Thymus (tissue), 11 donors: ENCODE results near the gene CDH4. TPM values are rescaled to one million over a fixed set of nuclear protein-coding genes. Genes with fewer than 3 reads are reported as not detected.

Source experiments
- DNase-seq, 9 donors: peaks; one replicate each; pipeline ENCODE4 v3.0.0-alpha.2; 2013; ENCODE audit warnings: low spot score in 9 of 9, low read depth in 6 of 9, missing footprints in 1 of 9
- H3K27ac ChIP-seq, 2 donors: one replicate each; pipeline ENCODE4 v1.5.1; 2013; ENCODE audit warnings: control low read depth in 1 of 2, low read depth in 1 of 2, low read length in 1 of 2, mild to moderate bottlenecking in 1 of 2, moderate library complexity in 1 of 2
- H3K27me3 ChIP-seq, 2 donors: one replicate each; pipeline ENCODE4 v1.5.1; 2013; ENCODE audit warnings: low read length in 1 of 2; ENCODE audit not compliant: control insufficient read depth in 2 of 2, insufficient read depth in 1 of 2
- H3K36me3 ChIP-seq, 2 donors: one replicate each; pipeline ENCODE4 v1.5.1; 2013; ENCODE audit warnings: low read length in 1 of 2, mild to moderate bottlenecking in 1 of 2, moderate library complexity in 1 of 2; ENCODE audit not compliant: control insufficient read depth in 2 of 2, insufficient read depth in 2 of 2
- H3K4me1 ChIP-seq, 2 donors: one replicate each; pipeline ENCODE4 v1.5.1; 2013; ENCODE audit warnings: low read length in 2 of 2; ENCODE audit not compliant: control insufficient read depth in 2 of 2, insufficient read depth in 2 of 2
- H3K4me3 ChIP-seq, 2 donors: one replicate each; pipeline ENCODE4 v1.5.1; 2013; ENCODE audit warnings: low read length in 2 of 2, control low read depth in 1 of 2, mild to moderate bottlenecking in 1 of 2
- H3K9me3 ChIP-seq, 2 donors: one replicate each; pipeline ENCODE4 v1.5.1; 2013; ENCODE audit warnings: low read length in 1 of 2, mild to moderate bottlenecking in 1 of 2; ENCODE audit not compliant: control insufficient read depth in 2 of 2, insufficient read depth in 1 of 2
- WGBS: extraction: QIAGEN DNeasy Blood & Tissue Kit; methylation state at CpG from one replicate; pipeline ENCODE4 v1.1.7; 2013; 5-methylcytosine and 5-hydroxymethylcytosine counted together
- polyA plus RNA-seq: library from polyadenylated mRNA; stranded (reverse); fragments of 200-250 nt; gene quantifications from one replicate; pipeline ENCODE4 v1.2.3, GENCODE V29; 2013
- total RNA-seq: library from RNA; stranded (reverse); fragments of 120-200 nt; gene quantifications from one replicate; pipeline ENCODE4 v1.2.4, GENCODE V29; 2013
- donor health status: healthy.

The CDH4 gene
- total and polyA plus RNA-seq, 2 donors, result 0.34 to 0.61 TPM

DNA sequence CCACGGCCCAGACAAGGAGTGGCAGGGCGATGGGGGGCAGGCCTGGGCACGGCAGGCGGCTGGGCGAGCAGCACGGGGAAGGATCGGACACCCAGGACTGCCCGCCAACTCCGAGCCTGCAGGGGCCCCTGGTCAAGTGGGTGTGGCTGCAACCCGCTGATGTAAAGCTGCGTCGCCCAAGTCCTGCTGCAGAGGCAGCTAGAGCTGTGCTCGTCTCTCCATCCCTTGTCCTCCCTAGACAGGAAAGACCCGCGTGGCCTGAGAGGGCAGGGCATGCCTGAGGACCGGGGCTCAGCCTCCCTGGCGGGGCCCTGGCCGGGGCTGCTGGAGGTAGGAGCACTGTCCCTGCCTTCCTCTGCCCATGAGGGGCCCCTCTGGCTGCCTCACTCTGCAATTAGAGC is 281.2 kb downstream of the CDH4 start:
- Histone ChIP-seq H3K9me3 (peaks cover 0 to 11% of the 10 kb centered on the region in 2 donors), H3K4me1 (no peaks in the 10 kb centered on the region), H3K27ac (no peak overlapping the region), H3K36me3 (no peaks in the 10 kb centered on the region), H3K27me3 (no peaks in the 10 kb centered on the region), H3K4me3 (no peak overlapping the region)
- no peak for DNase-seq
- 90% methylated on average over 18 of the region's 18 CpGs for WGBS

DNA sequence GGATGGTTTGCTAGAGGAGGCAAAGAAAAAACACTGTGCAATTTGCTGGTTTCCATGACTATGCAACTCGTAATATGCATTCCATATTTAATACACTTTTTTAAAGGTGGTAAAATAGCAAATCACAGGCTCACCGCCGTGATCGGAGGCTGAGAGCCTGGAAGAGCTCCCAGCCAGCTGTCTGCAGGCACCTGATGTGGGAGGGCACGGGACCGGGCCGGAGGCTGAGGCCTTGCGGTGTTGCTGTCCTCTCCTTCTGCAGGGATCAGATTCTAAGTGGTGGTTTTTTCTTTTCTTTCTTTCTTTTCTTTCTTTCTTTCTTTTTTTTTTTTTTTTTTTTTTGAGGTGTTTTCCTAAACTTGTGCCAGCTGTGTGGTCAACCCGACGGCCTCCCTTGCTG is 282.3 kb downstream of the CDH4 start:
- H3K4me1 ChIP-seq, result no peaks in the 10 kb centered on the region
- no peak overlapping the region for H3K27ac ChIP-seq
- DNase-seq, result no peak
- no peaks in the 10 kb centered on the region for H3K36me3 ChIP-seq
- no peak overlapping the region for H3K4me3 ChIP-seq
- WGBS, result 94% methylated on average over 10 of the region's 10 CpGs
- peaks cover 0 to 16% of the 10 kb centered on the region in 2 donors for H3K9me3 ChIP-seq
- no peaks in the 10 kb centered on the region for H3K27me3 ChIP-seq

DNA sequence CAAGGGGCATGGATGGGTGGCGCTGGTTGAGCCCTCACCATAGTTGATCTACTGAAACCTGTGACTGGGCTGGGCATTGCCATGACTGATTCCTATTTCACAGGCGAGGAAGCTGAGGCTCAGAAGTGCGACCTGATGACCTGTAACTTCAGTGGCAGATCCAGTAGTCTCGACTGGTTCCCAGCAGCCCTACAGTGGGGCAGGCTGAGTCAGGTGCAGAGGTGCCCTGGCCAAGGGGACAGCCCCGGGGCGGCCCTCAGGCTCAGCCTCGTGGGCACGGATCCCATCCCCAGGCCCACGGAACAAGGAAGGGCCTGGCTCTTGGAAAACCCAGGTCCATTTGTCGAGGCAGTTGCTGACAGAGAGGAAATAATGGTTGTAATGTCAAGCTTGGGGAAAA is 283.0 kb downstream of the CDH4 start:
- Histone ChIP-seq H3K27me3 (no peaks in the 10 kb centered on the region), H3K4me1 (no peaks in the 10 kb centered on the region), H3K4me3 (no peak overlapping the region), H3K36me3 (no peaks in the 10 kb centered on the region), H3K9me3 (peaks cover 0 to 16% of the 10 kb centered on the region in 2 donors), H3K27ac (no peak overlapping the region)
- 90% methylated on average over 10 of the region's 10 CpGs for WGBS
- no peak for DNase-seq

DNA sequence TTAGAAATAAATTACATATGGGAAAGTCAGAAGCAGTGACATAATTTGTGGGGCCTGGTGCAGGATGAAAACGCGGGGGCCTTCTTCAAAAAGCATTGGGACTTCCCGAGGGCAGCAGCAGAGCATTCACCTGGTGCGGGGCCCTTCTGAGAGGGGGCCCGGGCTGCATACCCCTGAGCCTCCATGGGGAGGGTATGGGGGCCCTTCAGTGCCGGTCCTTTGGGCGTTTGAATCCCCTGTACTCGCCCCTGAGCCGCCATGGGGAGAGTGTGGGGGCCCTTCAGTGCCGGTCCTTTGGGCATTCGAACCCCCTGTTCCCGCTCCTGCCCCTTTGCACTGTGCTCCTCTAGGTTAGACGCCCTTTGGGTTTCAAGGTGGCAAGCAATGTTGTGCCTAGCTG is 283.5 kb downstream of the CDH4 start:
- Histone ChIP-seq H3K27ac (no peak overlapping the region), H3K4me1 (no peaks in the 10 kb centered on the region), H3K4me3 (no peak overlapping the region), H3K27me3 (no peaks in the 10 kb centered on the region), H3K36me3 (no peaks in the 10 kb centered on the region), H3K9me3 (peaks cover 0 to 15% of the 10 kb centered on the region in 2 donors)
- DNase-seq, result no peak
- WGBS, result 93% methylated on average over 13 of the region's 13 CpGs

DNA sequence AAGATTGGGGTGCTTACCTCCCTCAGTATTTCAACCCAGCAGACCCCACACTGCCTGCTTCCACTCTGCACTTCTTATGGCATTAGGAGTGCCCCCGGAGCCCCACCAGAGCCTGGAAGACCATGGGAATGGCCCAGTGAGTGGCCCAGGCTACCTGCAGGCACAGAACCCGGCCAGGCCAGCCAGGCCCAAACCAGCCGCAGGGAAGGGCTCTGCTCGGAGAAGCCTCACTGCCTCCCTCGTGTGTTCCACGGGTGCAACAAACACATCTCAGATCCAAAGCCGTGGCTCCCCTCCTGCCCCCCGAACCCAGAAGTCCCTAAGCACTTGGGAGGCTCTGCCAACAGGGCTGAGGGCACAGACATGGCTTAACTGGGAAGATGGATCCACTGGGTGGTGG is 283.9 kb downstream of the CDH4 start:
- WGBS, result 87% methylated on average over 8 of the region's 8 CpGs
- Histone ChIP-seq H3K27me3 (no peaks in the 10 kb centered on the region), H3K36me3 (no peaks in the 10 kb centered on the region), H3K4me1 (no peaks in the 10 kb centered on the region), H3K9me3 (peaks cover 0 to 13% of the 10 kb centered on the region in 2 donors), H3K27ac (no peak overlapping the region), H3K4me3 (no peak overlapping the region)
- DNase-seq, result no peak

DNA sequence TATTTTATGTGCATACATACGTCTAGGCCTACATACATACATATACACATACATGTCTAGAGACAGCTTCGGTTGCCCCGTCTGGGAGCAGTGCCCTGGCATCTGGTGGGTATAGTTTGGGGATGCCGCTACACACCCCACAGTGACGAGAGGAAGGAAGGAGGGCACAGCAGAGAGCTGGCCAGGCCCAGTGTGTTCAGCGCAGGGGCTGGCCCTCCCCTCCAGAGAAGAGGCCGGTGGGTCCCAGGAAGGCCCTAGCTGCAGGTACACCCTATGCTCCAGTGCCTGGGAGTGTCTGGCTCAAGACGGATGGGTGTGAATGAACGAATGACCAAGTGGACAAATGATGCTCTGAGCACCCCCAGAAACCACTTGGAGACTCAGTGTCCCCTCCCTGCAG is 284.6 kb downstream of the CDH4 start:
- H3K4me1 ChIP-seq, result no peaks in the 10 kb centered on the region
- no peak overlapping the region for H3K27ac ChIP-seq
- H3K9me3 ChIP-seq, result peaks cover 0 to 12% of the 10 kb centered on the region in 2 donors
- DNase-seq, result no peak
- WGBS, result 93% methylated on average over 9 of the region's 9 CpGs
- H3K27me3 ChIP-seq, result no peaks in the 10 kb centered on the region
- no peaks in the 10 kb centered on the region for H3K36me3 ChIP-seq
- H3K4me3 ChIP-seq, result no peak overlapping the region

DNA sequence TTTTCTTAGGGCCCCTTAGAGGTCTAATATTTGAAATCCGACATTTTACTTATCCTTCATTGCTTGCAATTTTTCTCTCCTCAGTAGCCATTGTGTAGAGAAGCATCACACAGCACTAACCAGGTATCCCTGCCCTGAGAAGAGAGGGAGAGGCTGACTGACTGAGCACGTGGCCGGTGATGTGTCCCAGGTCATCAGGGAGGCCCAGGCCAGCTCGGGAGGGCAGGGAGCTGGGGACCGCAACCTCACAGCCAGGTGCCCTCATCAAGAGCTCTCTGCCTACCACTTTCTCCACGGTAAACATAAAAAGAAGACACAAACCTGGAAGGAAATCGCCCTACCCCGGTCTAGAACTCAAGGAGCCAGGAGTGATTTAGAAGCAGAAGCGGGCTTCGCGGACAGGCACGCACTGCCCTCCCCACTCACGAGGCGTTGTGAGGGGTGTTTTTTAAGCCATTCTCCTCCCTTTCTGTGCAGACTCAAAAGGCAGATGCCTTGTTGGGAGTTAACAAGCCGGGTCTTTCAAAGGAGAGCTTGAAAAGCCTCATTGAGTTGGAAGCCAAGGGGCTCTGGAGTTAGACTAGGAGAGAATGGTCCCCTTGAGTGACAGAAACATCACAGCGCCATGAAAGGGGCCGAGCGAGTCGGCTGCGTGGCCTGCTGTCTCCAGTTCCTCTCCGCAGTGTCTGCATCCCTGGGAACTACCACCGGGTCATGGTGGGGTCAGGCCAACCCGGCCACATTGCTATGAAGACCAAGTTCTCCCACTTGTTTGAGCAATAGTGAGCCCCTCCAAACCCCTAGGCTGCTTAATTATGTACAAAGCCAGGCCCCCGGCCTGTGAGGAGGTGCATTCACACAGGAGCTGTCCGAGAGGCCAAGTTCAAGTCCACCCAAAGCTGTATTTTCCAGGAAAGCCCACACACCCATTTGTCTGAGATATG is 285.4 kb downstream of the CDH4 start:
- Histone ChIP-seq H3K4me1 (no peaks in the 10 kb centered on the region), H3K27ac (no peak overlapping the region), H3K36me3 (no peaks in the 10 kb centered on the region), H3K9me3 (peaks cover 0 to 12% of the 10 kb centered on the region in 2 donors), H3K4me3 (no peak overlapping the region), H3K27me3 (no peaks in the 10 kb centered on the region)
- WGBS, result 92% methylated on average over 25 of the region's 25 CpGs
- DNase-seq, result no peak

DNA sequence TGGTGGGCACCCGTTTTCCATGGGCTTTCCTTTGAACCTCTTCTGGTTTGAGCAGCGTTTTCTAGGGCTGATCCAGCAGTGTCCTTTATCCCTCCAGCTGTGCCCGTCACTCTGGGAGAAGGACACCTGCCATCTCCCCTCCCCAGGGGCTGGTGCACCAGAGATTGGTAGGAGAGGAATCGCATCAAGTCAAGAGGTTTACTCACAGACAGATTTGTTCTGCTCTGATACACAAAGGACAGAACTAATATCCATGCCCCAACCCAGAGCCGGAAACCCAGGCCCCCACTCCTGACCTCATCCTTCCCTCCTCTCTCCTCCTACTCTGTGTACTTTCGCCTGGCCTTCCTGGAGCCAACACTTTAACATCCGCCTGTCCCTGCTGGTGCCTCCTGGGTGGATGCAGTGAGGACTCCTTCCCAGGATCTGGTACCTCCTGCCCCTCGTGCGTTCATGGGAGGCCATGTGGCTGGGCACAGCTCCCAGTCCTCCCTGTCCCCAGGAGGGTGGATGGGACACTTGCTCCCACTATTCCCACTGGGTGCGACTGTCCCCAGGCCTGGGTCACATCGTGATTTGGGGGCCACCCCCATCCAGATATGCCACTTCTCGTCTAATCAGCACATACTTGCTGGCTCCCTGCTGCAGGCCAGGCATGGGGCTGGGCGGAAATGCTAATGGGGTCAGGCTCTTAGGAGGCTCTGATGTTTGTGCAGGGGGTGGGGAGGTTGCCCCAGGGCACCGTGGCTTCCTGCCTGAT is 286.3 kb downstream of the CDH4 start:
- H3K4me1 ChIP-seq, result no peaks in the 10 kb centered on the region
- H3K36me3 ChIP-seq, result no peaks in the 10 kb centered on the region
- peaks cover 0 to 9% of the 10 kb centered on the region in 2 donors for H3K9me3 ChIP-seq
- no peak for DNase-seq
- H3K27ac ChIP-seq, result no peak overlapping the region
- H3K4me3 ChIP-seq, result no peak overlapping the region
- 90% methylated on average over 14 of the region's 14 CpGs for WGBS
- no peaks in the 10 kb centered on the region for H3K27me3 ChIP-seq

DNA sequence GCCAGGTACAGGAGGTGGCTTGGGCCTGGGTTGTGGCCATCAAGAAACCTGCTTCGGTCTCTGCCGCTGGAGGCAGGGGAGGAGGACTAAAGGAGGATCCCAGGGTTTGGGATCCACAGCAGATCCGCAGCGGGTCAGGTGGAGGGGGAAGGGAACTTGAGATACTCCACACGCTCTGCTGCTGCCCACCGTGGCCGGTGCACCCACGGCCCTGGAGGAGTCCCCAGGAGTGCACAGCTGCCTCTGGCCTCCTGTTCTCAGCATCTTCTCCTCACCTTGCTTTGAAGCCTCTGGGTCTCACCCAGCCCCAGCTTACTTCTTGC is 286.8 kb downstream of the CDH4 start:
- no peaks in the 10 kb centered on the region for H3K27me3 ChIP-seq
- no peaks in the 10 kb centered on the region for H3K36me3 ChIP-seq
- peaks cover 0 to 9% of the 10 kb centered on the region in 2 donors for H3K9me3 ChIP-seq
- 91% methylated on average over 8 of the region's 8 CpGs for WGBS
- H3K27ac ChIP-seq, result no peak overlapping the region
- no peak overlapping the region for H3K4me3 ChIP-seq
- no peak for DNase-seq
- no peaks in the 10 kb centered on the region for H3K4me1 ChIP-seq
